IPS-NIHi11 (cell line): ENCODE results near the gene PRKG1.
"Not testable (repeated sequence)": the region's sequence is repeated elsewhere in the genome, so short reads cannot be mapped to it uniquely, and the experiment has no call there.

Experiments used
- DNase-seq: peaks from one replicate; pipeline ENCODE4 v3.0.0; 2012; ENCODE audit warnings: mixed read lengths, low spot score

PRKG1 gene

GRCh38 chr10:51377932-51378599 is 303.8 kb downstream of the PRKG1 start:
- no peak for DNase-seq

- no peak for DNase-seq
Measured at GRCh38 chr10:51382181-51382580, 307.9 kb downstream of the PRKG1 start.

DNA sequence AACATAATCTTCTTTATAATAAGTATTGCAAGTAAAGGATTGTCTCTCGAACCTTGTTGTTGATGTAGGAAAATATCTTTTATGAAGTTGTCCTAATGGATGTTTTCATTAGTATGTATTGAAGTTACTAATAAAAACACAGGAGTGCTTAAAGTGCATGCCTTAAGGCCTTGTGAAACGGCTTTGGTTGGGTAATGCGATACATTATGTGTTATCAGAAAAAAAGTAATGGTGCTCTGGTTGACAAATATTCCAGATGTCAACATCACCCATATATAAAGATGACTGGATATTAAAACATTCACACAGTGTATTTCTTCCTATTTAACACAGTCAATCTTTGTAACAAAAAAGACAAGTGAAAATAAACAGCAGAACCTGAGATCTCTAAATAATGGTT is 310.7 kb downstream of the PRKG1 start:
- no peak for DNase-seq

- no peak for DNase-seq
Measured at GRCh38 chr10:51386248-51386885, 312.1 kb downstream of the PRKG1 start.

- DNase-seq: peak; percentile 70
Measured at GRCh38 chr10:51389415-51390321, 315.4 kb downstream of the PRKG1 start.

DNA sequence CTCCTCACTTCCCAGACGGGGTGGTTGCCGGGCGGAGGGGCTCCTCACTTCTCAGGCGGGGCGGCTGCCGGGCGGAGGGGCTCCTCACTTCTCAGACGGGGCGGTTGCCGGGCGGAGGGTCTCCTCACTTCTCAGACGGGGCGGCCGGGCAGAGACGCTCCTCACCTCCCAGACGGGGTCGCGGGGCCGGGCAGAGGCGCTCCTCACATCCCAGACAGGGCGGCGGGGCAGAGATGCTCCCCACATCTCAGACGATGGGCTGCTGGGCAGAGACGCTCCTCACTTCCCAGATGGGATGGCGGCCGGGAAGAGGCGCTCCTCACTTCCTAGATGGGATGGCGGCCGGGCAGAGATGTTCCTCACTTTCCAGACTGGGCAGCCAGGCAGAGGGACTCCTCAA is 318.7 kb downstream of the PRKG1 start:
- not testable (repeated sequence) for DNase-seq

GRCh38 chr10:51394039-51394438 is 319.8 kb downstream of the PRKG1 start:
- DNase-seq: no peak

DNA sequence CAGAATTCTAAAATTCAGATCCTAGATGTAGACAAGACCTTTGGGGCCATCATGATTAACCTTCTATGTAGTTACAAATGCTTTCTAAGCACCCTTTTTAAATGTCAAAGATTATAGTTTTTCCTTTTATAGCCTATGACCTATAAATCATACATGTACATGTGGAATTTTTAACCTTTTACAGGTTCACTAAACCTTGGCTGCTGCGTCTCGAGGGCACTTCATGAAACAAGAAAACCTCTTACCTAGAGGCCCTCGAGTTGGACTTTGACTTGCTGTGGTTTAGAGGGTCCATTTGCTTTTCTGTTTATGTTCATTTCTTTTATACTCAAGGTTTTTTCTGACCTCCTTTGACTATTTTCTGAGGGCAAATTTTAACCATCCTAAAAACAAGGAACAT is 323.0 kb downstream of the PRKG1 start:
- no peak for DNase-seq

GRCh38 chr10:51397695-51398094 is 323.4 kb downstream of the PRKG1 start:
- DNase-seq: no peak

- no peak for DNase-seq
Measured at GRCh38 chr10:51399840-51400239, 325.6 kb downstream of the PRKG1 start.

GRCh38 chr10:51400392-51401096 is 326.3 kb downstream of the PRKG1 start:
- DNase-seq: no peak

DNA sequence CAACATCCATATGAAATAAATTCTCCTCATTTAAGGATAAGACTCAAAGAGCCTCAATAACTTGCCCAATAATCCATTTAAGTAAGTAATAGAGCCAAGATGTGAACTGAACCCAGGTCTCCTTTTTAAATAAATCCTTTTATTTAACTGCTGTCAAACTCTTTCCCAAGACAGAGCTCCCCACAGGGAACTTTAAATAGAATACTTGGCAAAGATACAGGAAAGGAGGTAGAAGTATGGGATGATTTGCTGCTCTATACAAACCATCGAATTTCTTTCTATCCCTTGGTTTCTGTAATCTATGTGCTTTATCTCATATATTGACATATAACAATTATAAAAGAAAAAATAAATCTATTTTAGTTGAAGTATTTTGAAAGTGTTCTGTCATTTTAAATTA is 329.2 kb downstream of the PRKG1 start:
- no peak for DNase-seq

DNA sequence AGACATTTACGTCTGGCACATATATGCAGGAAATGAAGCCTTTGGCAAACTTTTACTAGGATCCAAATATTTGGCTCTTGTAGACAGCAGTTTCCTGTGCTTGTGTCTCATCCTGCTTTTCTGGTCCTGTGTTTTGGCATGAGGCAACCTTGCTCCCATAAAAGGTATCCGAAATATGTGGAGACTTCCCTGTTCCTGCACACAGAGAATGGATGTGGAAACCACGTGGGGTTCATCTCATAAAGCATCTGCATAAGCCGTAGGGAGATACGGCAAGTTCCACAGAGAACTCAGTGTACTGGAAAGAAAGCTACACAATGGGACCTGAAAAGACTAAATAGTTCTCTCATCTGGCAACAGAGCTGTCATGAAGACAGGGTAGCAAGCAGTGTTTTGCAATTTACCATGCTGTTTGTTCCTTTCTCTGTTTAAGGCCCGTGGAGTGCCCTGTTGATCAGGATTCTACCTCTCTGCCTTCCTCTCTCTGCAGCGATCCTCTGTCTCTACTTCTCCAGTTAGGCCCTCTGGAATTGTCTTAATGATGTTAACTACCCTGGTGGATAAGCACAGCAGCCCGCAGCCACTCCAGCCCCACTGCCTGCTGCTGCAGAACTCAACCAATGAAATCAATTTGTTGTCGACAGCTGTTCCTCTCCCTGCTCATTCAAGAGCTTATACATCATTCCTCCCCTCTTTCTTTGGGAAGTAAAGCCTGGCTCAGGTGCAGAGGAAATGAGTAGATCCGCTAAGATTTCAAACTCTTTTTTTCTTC is 331.5 kb downstream of the PRKG1 start:
- no peak for DNase-seq

DNA sequence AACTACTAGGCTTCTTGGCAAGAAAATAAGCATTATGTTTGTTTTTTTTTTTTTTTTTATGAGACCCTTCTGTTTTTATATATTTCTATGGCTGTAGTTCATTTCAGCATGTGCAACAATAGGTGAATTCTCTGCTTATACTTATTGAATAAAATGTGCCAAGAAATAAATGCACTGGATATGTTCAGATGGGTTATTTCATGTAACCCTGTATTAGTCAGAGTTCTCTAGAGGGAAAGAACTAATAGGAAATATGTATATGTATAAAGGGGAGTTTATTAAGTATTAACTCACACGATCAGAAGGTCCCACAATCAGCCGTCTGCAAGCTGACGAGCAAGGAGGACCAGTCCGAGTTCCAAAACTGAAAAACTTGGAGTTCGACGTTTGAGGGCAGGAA is 332.3 kb downstream of the PRKG1 start:
- no peak for DNase-seq

DNA sequence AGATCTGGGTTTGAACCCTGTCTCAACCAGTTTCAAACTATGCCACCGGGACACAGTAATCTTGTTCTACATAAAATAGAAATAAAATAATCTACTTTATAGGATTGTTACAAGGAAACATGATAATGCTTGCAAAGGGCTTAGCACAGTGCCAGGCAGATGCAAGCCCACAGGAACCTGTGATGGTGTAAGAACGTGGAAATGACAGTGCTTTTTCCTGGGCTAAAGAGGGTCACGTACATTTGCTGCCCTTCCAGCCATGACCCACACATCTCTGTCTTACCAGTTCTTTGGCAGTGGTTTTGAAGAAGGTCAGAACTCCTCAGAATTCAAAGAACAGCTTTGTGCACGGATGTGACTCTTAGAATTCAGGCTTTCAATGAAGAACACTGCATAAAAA is 342.2 kb downstream of the PRKG1 start:
- DNase-seq: no peak

GRCh38 chr10:51419196-51420093 is 345.2 kb downstream of the PRKG1 start:
- no peak for DNase-seq

DNA sequence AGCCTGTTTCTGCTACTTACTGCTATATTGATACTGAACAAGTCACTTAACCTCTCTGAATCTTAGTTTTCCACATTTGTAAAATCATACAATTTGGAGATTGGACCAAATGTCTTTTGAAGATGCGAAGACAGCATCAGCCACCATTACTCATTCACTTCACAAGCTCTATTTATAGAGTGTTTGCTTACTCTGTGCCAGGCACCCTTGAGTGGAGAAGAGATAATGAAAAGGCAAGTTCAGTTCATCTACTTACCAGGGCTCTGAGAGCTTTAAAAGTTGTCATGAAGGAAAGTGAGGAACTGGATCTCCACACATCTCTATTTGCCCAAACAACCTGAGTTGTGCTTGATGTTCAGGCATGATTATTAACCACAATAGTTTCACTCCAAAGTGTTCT is 347.6 kb downstream of the PRKG1 start:
- DNase-seq: no peak

DNA sequence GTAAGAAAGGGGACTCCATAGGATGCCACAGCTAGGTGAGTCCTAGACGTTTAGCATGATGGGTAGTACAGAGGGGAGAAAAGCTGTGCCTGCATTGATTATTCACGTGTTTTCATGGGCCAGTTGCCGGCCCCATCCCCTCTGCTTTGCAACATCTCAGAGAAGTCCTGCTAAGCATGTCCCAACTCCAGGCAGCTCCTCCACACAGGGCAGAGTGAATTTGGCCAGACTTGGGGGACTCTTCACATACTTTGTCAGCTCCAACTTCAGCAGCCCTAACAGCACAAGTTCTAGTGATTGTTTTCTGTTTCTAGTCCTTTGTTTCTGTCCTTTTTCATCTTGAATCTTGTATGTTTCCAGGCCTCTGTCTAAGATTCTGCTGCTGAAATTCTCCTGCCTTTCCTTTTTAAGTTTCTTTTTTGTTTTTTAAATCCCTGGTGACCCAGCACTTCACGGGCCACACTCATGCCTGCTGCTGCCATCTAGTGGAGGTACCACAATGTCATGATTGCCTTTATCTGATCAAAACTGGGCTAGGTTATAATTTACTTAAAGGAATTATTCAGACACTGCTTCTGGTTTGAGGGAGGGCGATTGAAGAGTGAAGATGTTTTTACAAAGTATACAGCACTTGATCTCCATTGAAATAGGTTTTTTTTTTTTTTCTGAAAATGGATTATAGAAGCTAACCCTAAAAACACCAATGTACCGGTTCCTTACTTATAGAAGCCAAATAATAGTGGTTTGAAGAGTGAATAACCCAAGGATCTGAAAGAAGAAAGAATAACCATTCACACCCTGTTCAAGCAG is 348.2 kb downstream of the PRKG1 start:
- peak; percentile 68 for DNase-seq

DNA sequence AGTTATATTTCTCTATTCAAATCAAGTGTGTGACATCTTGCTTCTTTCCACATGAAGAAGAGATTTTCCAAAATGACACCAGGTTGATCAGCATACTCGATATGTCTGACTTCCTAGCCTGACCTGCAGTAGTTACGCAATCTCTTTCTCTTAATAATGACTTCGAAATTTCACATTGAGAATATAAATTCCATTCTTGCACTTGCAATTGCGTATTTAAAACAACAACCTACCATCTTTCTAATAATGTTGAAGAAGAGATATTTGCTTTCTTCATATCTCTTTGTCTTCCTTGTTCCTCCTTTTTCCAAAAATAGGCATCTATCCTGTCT is 348.8 kb downstream of the PRKG1 start:
- no peak for DNase-seq

DNA sequence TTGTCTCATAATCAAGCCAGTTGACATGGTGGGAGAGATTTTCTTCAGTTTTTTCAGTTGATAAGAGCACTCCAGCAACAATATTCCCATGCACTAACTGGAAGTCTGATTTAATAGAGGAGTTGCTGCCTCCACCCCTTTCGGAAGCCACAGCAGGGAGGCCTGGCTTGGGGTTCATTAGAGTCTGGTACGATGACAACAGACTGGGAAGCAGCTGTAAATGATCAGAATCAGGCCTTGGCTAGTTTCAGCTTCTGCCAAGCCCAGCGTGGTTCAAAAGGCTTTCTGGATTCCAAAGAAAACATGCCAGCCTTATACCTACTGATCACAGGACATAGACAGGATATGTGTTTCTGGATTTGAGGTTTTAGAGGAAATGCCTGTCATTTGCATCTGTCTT is 351.1 kb downstream of the PRKG1 start:
- no peak for DNase-seq
